ENCODE results near the gene PAX6. TPM values are rescaled to one million over a fixed set of nuclear protein-coding genes. Genes with fewer than 3 reads are reported as not detected.

Gene PAX6
- total RNA-seq, 1 donor from 2014 or later, result not detected

DNA sequence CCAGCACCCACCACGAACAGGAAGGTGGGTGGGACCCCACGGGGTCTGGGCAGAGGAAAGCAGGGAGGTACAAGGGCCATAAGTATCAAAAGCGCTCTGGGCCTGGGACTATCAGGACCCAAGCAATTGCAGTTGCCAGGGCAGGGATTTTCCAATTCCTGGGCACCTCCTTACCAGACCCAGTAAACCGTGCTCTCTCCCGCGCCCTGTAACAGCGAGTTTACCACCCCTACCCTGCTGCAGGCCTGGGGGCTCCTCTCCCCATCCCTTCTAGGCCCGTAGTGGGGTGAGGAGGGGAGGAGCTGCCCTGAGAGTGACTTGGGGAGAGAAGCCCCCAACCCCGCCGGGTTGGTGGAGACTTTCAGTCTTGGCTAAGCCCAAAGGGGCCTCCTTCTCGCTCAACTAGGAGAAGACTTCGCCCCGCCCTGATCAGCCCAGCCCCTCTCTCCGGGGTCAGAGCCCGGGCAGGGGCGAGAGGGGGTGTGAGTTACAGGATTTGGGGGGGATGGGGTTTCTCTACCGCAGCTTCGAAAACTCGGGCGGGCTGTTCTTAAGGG lies 5.4 kb downstream of the PAX6 start:
- Mint-ChIP-seq H3K9me3 (ENCODE audit: unreplicated experiment) (no peaks in the 10 kb centered on the region), H3K36me3 (ENCODE audit: unreplicated experiment) (no peaks in the 10 kb centered on the region), H3K27ac (ENCODE audit: unreplicated experiment) (no peak overlapping the region), H3K27me3 (ENCODE audit: unreplicated experiment) (peaks cover 87% of the 10 kb centered on the region), H3K4me1 (ENCODE audit: unreplicated experiment) (peaks cover 24% of the 10 kb centered on the region), H3K4me3 (ENCODE audit: unreplicated experiment) (no peak overlapping the region)
- TF ChIP-seq, protein P1, sequence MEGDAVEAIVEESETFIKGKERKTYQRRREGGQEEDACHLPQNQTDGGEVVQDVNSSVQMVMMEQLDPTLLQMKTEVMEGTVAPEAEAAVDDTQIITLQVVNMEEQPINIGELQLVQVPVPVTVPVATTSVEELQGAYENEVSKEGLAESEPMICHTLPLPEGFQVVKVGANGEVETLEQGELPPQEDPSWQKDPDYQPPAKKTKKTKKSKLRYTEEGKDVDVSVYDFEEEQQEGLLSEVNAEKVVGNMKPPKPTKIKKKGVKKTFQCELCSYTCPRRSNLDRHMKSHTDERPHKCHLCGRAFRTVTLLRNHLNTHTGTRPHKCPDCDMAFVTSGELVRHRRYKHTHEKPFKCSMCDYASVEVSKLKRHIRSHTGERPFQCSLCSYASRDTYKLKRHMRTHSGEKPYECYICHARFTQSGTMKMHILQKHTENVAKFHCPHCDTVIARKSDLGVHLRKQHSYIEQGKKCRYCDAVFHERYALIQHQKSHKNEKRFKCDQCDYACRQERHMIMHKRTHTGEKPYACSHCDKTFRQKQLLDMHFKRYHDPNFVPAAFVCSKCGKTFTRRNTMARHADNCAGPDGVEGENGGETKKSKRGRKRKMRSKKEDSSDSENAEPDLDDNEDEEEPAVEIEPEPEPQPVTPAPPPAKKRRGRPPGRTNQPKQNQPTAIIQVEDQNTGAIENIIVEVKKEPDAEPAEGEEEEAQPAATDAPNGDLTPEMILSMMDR (IDR thresholded peaks at IDR 0.05), result no peak
- no peak for DNase-seq (ENCODE audit: extremely low spot score, unreplicated experiment)

DNA sequence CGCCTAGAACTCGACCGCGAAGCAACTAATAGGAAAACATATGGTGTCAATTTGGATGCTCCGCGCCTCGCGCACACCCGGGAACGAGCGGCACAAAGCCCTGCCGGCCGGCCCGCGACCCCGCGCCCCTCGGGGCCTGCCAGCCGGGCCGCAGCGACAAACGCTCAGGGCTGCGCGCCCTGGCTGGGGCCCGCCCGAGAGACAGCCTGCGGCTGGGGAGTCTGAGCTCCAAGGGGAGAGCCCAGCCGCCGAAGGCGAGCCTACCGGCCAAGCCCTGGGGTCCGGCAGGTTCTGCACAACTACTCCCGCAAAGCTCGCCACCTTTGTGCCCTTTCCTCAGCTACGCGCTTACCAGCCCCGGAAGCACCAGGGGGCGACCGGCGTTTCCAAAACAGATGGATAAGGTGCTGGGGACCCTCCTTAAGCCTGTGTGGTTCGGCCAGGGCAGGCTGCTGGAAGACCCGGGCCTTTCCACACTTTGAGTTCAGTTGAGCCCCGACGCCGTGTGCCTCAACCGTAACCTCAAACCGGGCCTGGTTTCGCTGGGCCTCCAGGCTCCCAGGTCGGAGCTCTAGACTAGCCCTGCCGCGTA lies 6.0 kb downstream of the PAX6 start:
- TF ChIP-seq, protein P1 (IDR thresholded peaks at IDR 0.05), result no peak
- Mint-ChIP-seq H3K36me3 (ENCODE audit: unreplicated experiment) (no peaks in the 10 kb centered on the region), H3K9me3 (ENCODE audit: unreplicated experiment) (no peaks in the 10 kb centered on the region), H3K27ac (ENCODE audit: unreplicated experiment) (no peak overlapping the region), H3K4me3 (ENCODE audit: unreplicated experiment) (peak overlapping the region; percentile 33), H3K27me3 (ENCODE audit: unreplicated experiment) (peaks cover 91% of the 10 kb centered on the region), H3K4me1 (ENCODE audit: unreplicated experiment) (peaks cover 24% of the 10 kb centered on the region)
- DNase-seq (ENCODE audit: extremely low spot score, unreplicated experiment), result no peak

DNA sequence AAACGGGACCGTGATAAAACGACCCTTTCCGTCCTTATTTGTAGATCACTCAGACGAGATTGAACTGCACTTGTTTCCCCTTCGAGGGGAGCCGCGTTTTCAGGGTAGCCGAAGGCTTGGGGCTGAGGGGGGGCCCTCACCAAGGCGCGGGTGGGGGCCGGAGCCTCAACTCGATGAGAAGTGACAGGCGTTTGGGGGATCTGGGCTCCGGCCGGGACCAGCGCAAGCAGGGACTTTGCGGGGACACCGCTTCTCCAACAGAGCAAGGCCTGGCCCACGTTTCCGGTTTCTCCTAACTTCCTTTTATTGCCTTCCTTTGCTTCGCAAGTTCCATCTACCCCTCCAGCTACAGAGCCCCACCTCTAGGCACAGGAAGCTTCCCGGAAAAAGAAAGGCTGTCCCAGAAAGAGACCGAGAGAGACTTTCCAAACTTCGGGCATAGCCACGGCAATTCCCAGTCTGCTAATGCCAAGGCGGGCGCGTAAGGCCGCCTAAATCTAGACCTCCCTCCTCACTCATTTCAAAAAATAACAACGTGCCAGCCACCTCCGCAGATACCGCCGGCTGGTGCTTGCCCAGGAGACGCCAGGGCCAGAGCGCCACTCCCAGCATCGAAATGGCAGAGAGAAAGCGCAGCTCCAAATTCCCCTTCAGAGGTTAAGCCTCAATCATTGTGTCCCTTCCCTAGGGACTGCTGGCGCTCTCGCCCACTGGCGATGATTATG lies 6.6 kb downstream of the PAX6 start:
- Mint-ChIP-seq H3K27ac (ENCODE audit: unreplicated experiment) (no peak overlapping the region), H3K27me3 (ENCODE audit: unreplicated experiment) (peaks cover 92% of the 10 kb centered on the region), H3K4me1 (ENCODE audit: unreplicated experiment) (peaks cover 24% of the 10 kb centered on the region), H3K36me3 (ENCODE audit: unreplicated experiment) (no peaks in the 10 kb centered on the region), H3K4me3 (ENCODE audit: unreplicated experiment) (peak overlapping the region; percentile 33), H3K9me3 (ENCODE audit: unreplicated experiment) (no peaks in the 10 kb centered on the region)
- TF ChIP-seq, protein P1 (IDR thresholded peaks at IDR 0.05), result no peak
- no peak for DNase-seq (ENCODE audit: extremely low spot score, unreplicated experiment)

DNA sequence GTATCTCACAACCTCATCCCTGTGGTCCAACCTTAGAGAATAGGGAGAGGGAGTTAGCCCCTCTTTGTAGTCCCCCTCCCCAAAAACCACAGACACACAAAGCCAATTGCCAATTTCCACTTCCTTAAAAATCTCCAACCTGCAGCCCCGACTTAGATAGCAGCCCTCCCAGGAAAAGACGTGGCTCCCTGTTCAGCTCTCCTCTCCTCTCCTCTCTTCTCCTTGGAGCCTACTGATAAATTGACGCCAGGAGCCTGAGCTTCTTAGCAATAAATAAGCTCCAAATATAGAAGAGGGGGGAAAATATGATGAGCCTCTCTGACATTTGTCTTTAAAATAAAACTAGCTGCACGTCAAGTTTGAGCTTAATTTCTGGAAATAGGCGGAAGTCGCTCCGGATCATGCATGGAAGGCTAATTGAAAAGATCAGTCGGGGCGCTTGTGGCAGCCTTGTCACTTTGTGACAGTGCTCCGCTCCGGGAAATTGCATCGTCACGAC lies 7.3 kb downstream of the PAX6 start:
- Mint-ChIP-seq H3K4me1 (ENCODE audit: unreplicated experiment) (peaks cover 27% of the 10 kb centered on the region), H3K9me3 (ENCODE audit: unreplicated experiment) (no peaks in the 10 kb centered on the region), H3K36me3 (ENCODE audit: unreplicated experiment) (no peaks in the 10 kb centered on the region), H3K27me3 (ENCODE audit: unreplicated experiment) (peaks cover 90% of the 10 kb centered on the region), H3K27ac (ENCODE audit: unreplicated experiment) (no peak overlapping the region), H3K4me3 (ENCODE audit: unreplicated experiment) (no peak overlapping the region)
- TF ChIP-seq, protein P1 (IDR thresholded peaks at IDR 0.05), result no peak
- no peak for DNase-seq (ENCODE audit: extremely low spot score, unreplicated experiment)
